K562 (cell line): ENCODE results near the gene LILRA6. TPM values are rescaled to one million over a fixed set of nuclear protein-coding genes. Genes with fewer than 3 reads are reported as not detected.

Source experiments
- BMI1 ChIP-seq: fragments of 150-350 bp; IDR thresholded peaks from 2 replicates; pipeline ENCODE4 v1.6.1; 2014; ENCODE audit warnings: low read length
- CC2D1A ChIP-seq: fragments of 450-650 bp; IDR thresholded peaks from 2 replicates; pipeline ENCODE4 v1.6.1; 2017; ENCODE audit warnings: mild to moderate bottlenecking
- CHD4 ChIP-seq: fragments of 200-600 bp; sonication (generic); IDR thresholded peaks from 3 replicates; pipeline ENCODE4 v1.6.1; 2012; ENCODE audit warnings: low read depth, mild to moderate bottlenecking, mixed read lengths, low read length, inconsistent platforms; ENCODE audit not compliant: insufficient read depth, insufficient replicate concordance, poor library complexity, severe bottlenecking
- EGR1 ChIP-seq: fragments of 450-650 bp; conservative IDR thresholded peaks from 2 replicates; pipeline ENCODE4 v1.6.1; 2017; ENCODE audit warnings: mild to moderate bottlenecking
- FOXK2 ChIP-seq, 2 experiments: fragments of 450-650 bp; IDR thresholded peaks in 1 of 2; conservative IDR thresholded peaks in 1 of 2; 2 replicates each; pipeline ENCODE4 v1.6.1; 2016; ENCODE audit warnings: low read depth in 2 of 2, mild to moderate bottlenecking in 1 of 2
- GATAD2A ChIP-seq: fragments of 450-650 bp; IDR thresholded peaks from 2 replicates; pipeline ENCODE4 v1.6.1; 2017
- KDM5B ChIP-seq: fragments of 200-600 bp; sonication (generic); IDR thresholded peaks from 2 replicates; pipeline ENCODE4 v1.6.1; 2012; ENCODE audit warnings: low read depth, mild to moderate bottlenecking, moderate library complexity, low read length, control low read depth, inconsistent platforms; ENCODE audit not compliant: insufficient replicate concordance
- MTA3 ChIP-seq: fragments of 450-650 bp; formaldehyde crosslinking; IDR thresholded peaks from 2 replicates; pipeline ENCODE4 v1.6.1; 2017; ENCODE audit warnings: mild to moderate bottlenecking, borderline replicate concordance
- MTF1 ChIP-seq: fragments of 250-450 bp; sonication (Bioruptor Pico); IDR thresholded peaks from 2 replicates; pipeline ENCODE4 v1.9.0; 2021; ENCODE audit warnings: moderate library complexity, mild to moderate bottlenecking, inconsistent platforms, borderline replicate concordance
- NFE2 ChIP-seq: IDR thresholded peaks from 2 replicates; pipeline ENCODE4 v1.6.1; 2014; ENCODE audit warnings: antibody characterized with exemption, low read depth
- PBX2 ChIP-seq, 2 experiments: IDR thresholded peaks in 1 of 2; conservative IDR thresholded peaks in 1 of 2; 2 replicates each; pipeline ENCODE4 v1.6.1; 2016; ENCODE audit warnings: low read depth in 2 of 2, mild to moderate bottlenecking in 1 of 2, missing compliant biosample characterization in 1 of 2, missing genetic modification characterization in 1 of 2, moderate library complexity in 1 of 2
- PHF8 ChIP-seq: fragments of 200-600 bp; sonication (generic); IDR thresholded peaks from 2 replicates; pipeline ENCODE4 v1.6.1; 2012; ENCODE audit warnings: mixed run types, mild to moderate bottlenecking, inconsistent platforms, low read length, moderate library complexity, borderline replicate concordance
- PHTF2 ChIP-seq: fragments of 250-450 bp; sonication (Bioruptor Pico); IDR thresholded peaks from 2 replicates; pipeline ENCODE4 v1.5.0; 2021; ENCODE audit warnings: mild to moderate bottlenecking
- PTRF ChIP-seq: fragments of 450-650 bp; IDR thresholded peaks from 2 replicates; pipeline ENCODE4 v1.6.1; 2016; ENCODE audit warnings: mild to moderate bottlenecking, missing genetic modification characterization, missing compliant biosample characterization
- RAD21 ChIP-seq, 2 experiments: fragments of 250-450 bp in 1 of 2; fragments of 450-650 bp in 1 of 2; sonication (Bioruptor Pico) in 1 of 2; formaldehyde crosslinking in 1 of 2; IDR thresholded peaks in 1 of 2; conservative IDR thresholded peaks in 1 of 2; 2 replicates each; pipeline versions ENCODE4 v1.4.0 to v1.8.0; 2020 to 2022; ENCODE audit warnings: mild to moderate bottlenecking in 2 of 2, moderate library complexity in 1 of 2
- RBM25 ChIP-seq: fragments of 200-400 bp; formaldehyde crosslinking; IDR thresholded peaks from 2 replicates; pipeline ENCODE4 v1.6.1; 2018; ENCODE audit warnings: low read length, low read depth, moderate library complexity; ENCODE audit not compliant: severe bottlenecking
- XRCC4 ChIP-seq: IDR thresholded peaks from one replicate; pipeline ENCODE4 v1.6.1; 2011; ENCODE audit not compliant: insufficient read depth, insufficient read length; ENCODE audit errors: extremely low read depth
- ZBTB34 ChIP-seq: fragments of 250-450 bp; sonication (Bioruptor Pico); IDR thresholded peaks from 2 replicates; pipeline ENCODE4 v1.8.0; 2021; ENCODE audit warnings: mild to moderate bottlenecking, moderate library complexity
- ZFP1 ChIP-seq: fragments of 450-650 bp; formaldehyde crosslinking; IDR thresholded peaks from 2 replicates; pipeline ENCODE4 v1.4.0; 2020; ENCODE audit warnings: mild to moderate bottlenecking, mixed read lengths
- ZNF175 ChIP-seq: fragments of 200-800 bp; sonication (Bioruptor generic); IDR thresholded peaks from 2 replicates; pipeline ENCODE4 v1.6.1; 2016; ENCODE audit warnings: low read depth, mild to moderate bottlenecking, missing genetic modification characterization, missing compliant biosample characterization
- ZNF184 ChIP-seq: sonication (generic); formaldehyde crosslinking; IDR thresholded peaks from 2 replicates; pipeline ENCODE4 v1.5.0; 2020; ENCODE audit warnings: missing genetic modification reagents
- ZNF586 ChIP-seq: fragments of 450-650 bp; formaldehyde crosslinking; conservative IDR thresholded peaks from 2 replicates; pipeline ENCODE4 v1.4.0; 2020; ENCODE audit warnings: mild to moderate bottlenecking, moderate library complexity
- ZNF778 ChIP-seq: fragments of 450-650 bp; formaldehyde crosslinking; IDR thresholded peaks from 2 replicates; pipeline ENCODE4 v1.4.0; 2020; ENCODE audit warnings: mild to moderate bottlenecking, moderate library complexity
- polyA plus RNA-seq, 8 experiments: library from polyadenylated mRNA; depleted of rRNA in 4 of 8; stranded (reverse) in 5 of 8; unstranded in 3 of 8; fragments of >200 nt; fragmentation: Nextera tagmentation in 2 of 8; fragmentation: Illumina TruSeq in 1 of 8; extraction: Ambion mirVana in 2 of 8; extraction: Trizol in 1 of 8; gene quantifications; 2 replicates each; pipeline versions ENCODE4 v1.2.1 to v1.2.3, GENCODE V29; 2011 to 2014; ENCODE audit warnings: inconsistent platforms in 1 of 8, missing spikeins in 1 of 8
- total RNA-seq, 7 experiments: library from RNA; depleted of rRNA in 6 of 7; stranded (reverse); fragments of >200 nt in 6 of 7; fragmentation: Illumina TruSeq in 2 of 7; extraction: Trizol in 2 of 7; gene quantifications; 2 replicates each; pipeline versions ENCODE4 v1.2.1 to v1.2.3, GENCODE V29; 2011 to 2021; ENCODE audit warnings: low replicate concordance in 1 of 7

The LILRA6 gene
- total and polyA plus RNA-seq, 9 of the 15 experiments (the other 6 are each of a cell fraction or from before 2014, with no cell fraction given) = 0.03 TPM; not detected in 8

- TF ChIP-seq ZNF586 (CRISPR knock-in tag) (no peak), ZNF778 (no peak), PHTF2 (CRISPR knock-in tag) (no peak), ZNF184 (no peak), NFE2 (no peak), CHD4 (no peak), ZNF175 (CRISPR knock-in tag) (no peak), MTF1 (CRISPR knock-in tag) (no peak), KDM5B (peak; percentile 62), RAD21 (CRISPR knock-in tag; conservative IDR thresholded peaks at IDR 0.05 in 1 of 2, IDR thresholded peaks at IDR 0.05 in 1 of 2) (peak in 1 of 2 experiments; percentile 39; a peak in 2 of 4 replicates), ZFP1 (no peak), MTA3 (peak; percentile 77), RBM25 (no peak), EGR1 (peak; percentile 84), FOXK2 (conservative IDR thresholded peaks at IDR 0.05 in 1 of 2, IDR thresholded peaks at IDR 0.05 in 1 of 2; ENCODE audit: low read depth in 2 of 2) (no peak), GATAD2A (0 out of 2 replicates have a peak, but pooled peaks have one; percentile 44), PBX2 (CRISPR knock-in tag; IDR thresholded peaks at IDR 0.05; ENCODE audit: low read depth) (no peak), PBX2 (tag; conservative IDR thresholded peaks at IDR 0.05; ENCODE audit: low read depth) (no peak), PHF8 (peak; percentile 76; the same call in 1 of the 2 replicates), BMI1 (no peak), CC2D1A (peak; percentile 93; the same call in 1 of the 2 replicates), XRCC4 (no peak), PTRF (tag) (no peak), ZBTB34 (CRISPR knock-in tag) (no peak)
These were observed 53.4 kb downstream of the LILRA6 start, which contains the start of gene MBOAT7 (continued) for GRCh38 chr19:54189145-54189734.
